GM18519 (cell line): ENCODE data around the gene ARHGEF6.
A peak's percentile ranks its signal among the peaks of the same experiment; 100 is the strongest.

Experiments used
- ATAC-seq: cut with Tn5 transposase; IDR thresholded peaks from one replicate; pipeline ENCODE4 v1.9.1; 2021; ENCODE audit warnings: mild to moderate bottlenecking, moderate library complexity; ENCODE audit not compliant: unreplicated experiment, low FRiP score

ARHGEF6 gene

DNA sequence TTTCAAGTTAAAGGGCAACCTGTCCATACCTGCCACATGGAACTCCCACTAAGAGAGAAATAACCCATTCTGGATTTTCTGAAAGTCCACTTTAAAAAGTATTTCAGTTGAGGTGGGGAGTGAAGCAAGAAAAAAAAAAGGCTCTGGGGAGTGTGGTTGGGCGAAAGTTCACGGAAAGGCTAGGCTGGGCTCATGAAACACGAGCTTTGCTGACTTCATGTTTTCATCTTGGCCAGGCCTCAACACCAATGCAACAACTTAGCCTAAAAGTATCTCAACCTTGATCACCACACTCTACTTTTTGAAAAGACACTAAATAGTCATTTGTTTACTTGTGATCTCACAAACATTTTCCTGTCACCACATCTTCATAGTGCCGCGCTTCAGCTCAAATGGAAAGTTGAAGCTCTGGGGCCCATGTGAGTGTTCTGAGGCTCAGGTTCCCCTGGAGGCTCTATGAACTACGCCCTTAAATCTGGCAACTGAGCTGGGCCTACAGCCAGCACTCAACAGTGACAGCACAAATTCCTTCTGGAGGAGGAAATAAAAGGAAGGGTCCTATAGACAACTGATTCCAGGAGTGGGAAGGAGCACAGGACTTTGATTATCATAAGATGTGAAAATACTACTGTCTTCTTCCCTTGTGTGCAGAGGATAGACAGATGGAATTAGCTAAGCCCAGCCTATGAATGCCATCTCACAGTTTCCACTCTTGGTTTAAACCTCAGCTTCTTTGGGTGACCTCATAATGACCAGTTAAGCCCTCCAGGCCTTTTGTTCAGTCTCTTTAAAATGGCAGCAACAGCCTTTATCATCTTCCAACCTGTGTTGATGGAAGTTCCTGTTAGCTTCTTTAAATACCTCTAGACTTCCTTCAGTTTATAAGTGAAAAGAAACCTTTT, 127.7 kb downstream of the ARHGEF6 start:
- no peak for ATAC-seq

DNA sequence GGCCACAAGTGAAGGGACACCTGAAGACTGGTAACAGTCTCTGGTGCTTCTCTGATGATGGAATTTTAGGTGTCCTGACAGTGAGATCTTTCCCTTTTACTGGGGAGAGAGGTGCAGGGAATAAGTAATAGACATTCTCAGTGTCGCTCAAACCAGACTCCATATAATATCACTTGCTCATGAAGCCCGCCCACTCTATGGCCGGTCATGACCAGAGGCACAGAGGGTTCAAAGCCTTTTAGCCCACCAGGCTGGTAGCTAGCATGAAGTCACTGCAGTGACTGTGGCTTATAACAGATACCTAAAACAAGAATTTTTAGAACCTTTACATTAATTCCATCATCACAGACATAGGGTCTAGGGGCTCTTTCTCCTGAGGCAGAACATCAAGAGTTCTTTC, 129.9 kb downstream of the ARHGEF6 start:
- ATAC-seq, result no peak

DNA sequence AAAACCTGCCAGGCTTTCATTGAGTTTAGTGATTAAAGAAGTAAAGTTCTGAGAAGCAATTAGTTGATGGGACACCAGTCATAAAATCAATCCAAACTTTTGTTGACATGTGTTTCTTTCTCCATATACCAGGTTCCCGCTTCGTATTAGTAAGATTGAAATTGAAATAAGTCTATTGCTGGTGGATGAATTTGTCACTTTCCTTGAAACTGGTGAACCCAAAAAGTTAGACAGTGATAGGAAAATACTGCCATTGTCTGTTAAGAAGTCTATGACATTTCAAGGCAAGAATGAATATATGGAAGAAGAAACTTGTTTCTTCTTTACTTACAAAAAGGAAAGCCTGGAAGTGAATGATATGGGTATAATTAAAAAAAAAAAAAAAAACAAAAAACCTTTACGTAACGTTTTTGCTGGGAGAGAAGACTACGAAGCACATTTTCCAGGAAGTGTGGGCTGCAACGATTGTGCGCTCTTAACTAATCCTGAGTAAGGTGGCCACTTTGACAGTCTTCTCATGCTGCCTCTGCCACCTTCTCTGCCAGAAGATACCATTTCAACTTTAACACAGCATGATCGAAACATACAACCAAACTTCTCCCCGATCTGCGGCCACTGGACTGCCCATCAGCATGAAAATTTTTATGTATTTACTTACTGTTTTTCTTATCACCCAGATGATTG, 132.9 kb downstream of the ARHGEF6 start, which contains the start of gene CD40LG:
CD40LG (plus strand) TSS at position 482 of the 684 bp plus-strand sequence; CDS start at position 573, 91 bp downstream.
- ATAC-seq, result no peak

DNA sequence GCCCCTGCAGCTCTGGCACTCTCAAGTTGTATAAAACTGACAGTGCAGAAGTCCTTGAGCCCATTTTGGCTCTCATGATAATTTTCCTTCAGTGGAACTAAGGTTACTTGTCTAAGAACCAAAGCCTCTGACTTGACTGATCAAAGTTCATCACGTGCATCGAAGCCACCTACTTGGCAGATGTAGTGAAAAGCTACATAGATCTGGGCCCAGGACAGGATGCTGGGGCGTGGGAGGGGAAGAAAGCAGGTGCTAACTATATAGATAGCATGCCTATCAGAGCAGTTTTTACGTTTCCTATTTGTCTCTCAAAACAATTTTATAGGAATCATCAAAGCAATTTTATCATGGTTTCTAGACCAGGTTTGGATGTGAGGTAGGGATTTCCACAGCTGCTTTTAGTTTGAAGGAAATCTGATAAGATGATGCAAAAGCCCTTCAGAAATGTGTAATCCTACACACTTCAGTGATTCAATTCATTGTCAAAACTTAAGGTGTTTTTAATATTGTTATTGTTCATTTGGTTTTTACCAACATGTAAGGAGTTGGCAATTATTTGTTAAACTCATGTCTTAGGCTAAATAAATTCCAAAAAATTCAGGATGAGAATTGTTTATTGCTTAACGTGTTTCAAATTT, 134.0 kb downstream of the ARHGEF6 start:
- no peak for ATAC-seq

DNA sequence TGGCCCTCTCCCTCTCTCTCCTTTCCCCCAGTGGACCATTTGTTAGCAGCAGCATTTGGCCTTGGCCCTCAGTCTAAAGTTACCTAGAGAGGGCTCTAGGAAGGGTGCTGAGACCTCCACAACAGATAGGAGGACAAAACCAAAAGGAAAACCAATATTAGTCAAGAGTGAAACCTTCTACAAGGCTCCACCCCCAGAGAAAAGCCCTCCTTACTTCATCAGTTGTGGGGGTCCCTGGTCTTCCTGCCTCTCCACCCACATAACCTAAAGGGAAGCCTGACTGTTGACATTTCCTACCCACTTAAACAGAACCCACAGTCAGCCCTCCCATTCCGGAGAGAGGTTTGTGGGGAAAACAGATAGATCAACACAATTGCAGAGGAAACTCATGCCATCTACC, 137.5 kb downstream of the ARHGEF6 start:
- no peak for ATAC-seq

DNA sequence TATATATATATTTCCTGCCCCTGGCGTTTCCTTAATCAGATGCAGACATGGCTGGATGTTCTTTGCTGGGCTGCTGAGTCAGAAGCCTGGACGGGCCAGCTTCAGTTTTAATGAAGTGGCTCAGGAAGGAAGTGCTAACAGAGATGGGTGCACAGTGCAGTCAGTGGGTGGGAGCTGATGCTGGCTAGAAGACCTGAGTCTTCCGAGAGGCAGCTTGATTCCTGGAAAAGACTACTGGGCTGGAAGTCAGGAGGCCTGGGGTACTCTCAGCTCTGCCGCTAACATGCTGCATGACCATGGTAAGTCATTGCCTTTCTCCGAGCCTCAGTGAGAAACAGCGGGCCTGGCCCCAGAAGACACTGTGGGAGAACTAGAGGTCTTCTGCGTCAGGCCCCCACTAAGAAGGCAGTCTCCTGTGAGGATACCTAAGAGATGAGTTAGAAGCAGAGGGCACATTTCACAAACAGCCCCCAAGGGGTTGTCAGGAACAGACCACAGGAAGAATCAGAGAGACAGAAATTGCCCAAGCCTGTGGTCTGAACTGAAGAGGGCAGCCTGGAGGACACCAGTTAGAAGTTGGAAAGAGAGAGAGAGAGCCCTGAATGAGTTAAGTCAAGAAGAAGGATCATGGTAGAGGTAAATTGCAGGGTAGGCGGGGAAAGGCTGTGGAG, 141.1 kb downstream of the ARHGEF6 start:
- no peak for ATAC-seq

DNA sequence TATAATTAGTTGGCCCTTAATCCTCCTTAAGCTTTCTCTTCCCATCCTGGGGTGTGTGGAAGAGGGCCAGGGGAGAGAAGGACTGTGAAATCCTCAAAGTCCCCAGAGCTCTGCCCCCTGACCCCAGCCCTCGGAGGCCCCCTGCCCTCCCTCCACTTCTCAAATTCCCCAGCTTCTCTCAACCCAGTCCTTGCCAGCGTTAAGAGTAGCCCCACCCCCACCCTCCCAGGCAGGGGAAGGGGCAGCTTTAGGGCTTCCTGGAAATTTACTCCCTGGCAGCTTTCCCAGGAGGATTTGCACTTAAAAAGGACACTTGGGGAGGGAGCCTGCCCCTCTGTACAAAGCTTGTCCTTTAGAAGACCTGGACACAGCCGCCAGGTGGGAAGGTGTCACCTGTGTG, 144.6 kb downstream of the ARHGEF6 start:
- ATAC-seq, result no peak

DNA sequence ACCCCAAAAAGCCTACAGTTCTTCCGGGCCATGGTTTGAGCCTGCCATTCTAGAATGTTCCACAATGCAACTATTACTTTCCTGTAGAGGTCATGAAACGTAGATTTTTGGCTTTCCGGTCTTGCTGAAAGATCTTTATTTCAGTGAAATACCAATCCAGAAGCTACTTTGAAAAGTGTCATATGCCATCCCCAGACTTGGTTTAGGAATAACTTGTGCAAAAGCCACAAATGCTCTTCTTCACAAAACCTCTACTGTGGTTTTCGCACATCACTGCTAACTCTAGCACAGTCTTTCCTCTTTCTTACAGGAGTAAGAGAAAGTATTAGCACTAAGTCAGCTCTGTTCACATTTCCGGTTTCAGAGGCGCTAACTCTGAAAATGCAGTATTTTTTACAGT, 145.5 kb downstream of the ARHGEF6 start:
- ATAC-seq, result no peak

DNA sequence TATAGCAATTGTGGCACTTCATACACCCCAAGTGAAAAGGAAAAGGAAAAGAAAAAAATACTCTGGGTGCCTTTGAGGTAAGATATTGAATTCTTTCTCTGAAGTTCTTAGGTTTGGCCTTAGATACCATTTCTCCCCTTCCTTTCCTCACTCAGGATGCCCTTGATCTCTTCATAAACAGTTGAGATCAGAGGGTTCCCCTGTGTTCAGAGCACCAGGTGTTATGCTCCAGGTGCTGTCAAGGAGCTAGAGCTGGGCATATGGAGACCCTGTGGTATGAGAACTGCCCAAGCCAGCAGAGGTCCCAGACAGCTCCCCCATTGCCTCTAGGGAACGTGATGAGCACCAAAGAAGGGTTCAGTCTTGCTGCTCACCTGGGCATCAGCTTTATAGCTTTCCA, 149.9 kb downstream of the ARHGEF6 start:
- no peak for ATAC-seq

DNA sequence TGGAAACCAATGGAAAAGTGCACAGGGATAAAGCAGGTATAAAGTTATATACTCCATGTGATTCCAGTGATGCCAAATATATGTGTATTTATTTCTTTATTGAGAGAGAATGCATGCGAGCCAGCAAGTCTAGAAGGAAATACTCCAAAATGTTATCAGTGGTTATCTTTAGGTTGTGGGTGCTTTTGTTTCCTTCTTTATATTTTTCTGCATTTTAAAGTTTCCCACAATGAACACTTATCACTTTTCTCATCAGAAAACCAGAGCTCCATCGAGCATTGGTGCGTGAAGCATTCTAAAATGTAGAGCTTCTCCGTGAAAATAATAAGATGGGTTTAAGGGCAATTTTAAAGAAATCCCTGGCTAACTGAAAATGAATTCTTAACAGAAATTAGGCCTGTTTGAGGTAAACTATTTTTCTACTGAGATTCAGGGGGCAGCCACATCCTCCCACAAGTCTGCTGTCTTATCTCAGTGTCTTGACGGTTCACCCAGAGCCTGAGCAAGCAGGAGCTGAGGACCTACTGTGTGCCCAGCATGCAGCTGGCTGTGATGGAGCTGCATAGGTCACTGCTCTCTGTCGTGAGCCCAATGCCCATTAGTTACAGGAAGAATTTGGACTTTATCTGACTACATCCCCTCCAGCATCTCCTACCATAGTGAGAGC, 151.5 kb downstream of the ARHGEF6 start:
- no peak for ATAC-seq

DNA sequence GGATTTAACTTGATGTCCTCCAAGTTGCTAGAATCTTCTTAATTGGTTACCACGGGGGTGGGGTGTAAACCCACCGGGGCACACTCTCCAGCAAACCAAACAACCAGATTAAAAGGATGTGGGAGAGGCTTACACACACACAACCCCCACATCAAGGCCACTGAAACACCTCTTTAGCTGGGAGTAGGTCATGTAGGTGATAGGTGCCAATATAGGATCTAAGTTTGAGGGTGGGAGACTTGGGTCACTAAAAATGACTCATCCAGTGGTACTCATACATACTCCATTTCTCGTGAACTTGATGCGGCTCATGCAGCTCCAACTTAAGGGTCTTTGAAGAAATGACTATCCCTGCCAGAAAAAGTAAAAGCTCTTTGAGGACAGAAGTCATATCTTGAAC, 153.3 kb downstream of the ARHGEF6 start:
- no peak for ATAC-seq

DNA sequence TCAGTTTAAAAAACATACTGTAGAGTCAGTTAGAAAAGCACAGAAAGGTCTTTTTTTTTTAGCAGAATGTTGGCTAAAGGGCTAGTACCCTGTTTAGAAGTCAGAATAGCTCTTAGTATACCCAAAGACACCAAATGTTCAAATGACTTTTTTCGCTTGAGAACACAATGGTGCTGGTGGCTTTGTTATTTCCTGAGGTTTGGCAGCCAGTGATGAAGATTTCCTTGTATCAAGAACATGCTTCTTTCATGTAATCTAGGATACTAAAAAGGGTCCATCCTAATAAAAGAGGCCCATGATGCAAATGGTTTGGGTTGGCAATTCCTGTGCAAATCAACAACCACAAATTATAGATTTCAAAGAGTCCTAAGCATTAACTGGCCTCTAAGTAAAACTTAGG, 153.8 kb downstream of the ARHGEF6 start:
- no peak for ATAC-seq

DNA sequence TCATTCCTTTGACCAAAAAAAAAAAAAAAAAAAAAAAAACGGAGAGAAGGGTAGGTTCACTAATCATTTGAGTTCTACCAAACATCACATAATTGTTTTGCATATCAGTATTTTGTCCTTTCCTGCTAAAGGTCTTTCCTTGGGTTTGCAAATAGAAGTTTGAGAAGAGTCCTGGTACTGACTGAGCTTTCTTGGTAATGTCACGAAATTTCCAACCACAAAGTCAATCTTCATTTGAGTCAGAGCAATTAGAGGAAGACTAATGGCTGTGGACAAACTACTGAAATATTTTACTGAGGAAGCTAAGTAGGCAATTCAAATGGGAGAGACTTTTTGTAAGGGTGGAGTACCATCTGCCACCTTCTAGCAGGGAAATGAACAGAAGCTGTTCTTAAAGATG, 154.5 kb downstream of the ARHGEF6 start:
- no peak for ATAC-seq

DNA sequence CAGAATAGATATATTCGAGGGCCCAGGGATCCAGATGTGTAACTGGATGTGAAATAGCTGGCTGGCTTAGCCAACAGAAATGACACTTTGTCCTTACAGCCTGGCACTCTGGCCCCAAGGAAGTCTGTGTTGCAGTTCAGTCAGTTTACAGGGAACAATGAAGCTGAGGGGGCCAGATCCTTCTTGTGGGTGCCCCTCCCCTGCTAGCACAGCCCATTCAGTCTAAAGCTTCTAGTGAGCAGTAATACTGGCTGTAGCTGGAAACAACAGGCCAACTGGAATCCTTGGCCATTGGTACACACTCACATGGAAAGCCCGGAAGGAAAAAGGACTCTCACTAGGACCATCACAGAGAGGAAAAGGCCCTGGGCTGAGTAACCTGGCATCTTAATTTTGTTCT, 155.5 kb downstream of the ARHGEF6 start:
- ATAC-seq, result no peak

DNA sequence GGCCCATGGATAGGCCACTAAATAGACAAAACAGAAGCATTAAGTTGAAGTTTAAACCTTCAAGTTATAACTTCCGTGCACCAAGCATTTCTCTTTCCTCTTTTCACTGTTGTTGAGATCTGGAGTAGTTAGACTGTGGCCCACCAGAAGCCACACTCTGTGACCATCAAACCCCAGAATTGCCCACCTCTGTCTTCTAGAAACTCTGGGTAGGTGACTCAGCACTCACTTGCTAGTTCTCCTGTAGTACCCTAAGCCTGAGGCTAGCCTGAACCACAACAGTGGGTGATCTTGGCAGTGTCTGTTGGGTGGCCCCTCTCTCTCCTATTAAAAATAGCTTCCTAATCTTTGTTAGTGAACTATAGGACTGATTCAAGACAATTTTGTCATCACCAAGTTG, 157.3 kb downstream of the ARHGEF6 start:
- ATAC-seq, result no peak

DNA sequence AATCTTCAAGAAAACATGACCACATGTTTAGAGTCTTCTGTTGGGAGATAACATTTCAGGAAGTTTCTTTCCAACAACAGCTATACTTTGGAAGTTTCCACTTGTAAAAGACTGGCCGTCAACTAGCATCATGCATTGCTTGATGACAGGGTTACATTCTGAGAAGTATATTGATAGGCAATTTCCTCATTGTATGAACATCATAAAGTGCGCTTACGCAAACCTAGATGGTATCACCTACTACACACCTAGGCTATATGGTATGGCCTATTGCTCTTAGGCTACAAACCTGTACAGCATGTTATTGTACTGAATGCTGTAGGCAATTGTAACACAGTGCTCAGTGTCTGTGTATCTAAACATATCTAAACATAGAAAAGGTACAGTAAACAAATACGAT, 158.2 kb downstream of the ARHGEF6 start:
- ATAC-seq, result no peak

DNA sequence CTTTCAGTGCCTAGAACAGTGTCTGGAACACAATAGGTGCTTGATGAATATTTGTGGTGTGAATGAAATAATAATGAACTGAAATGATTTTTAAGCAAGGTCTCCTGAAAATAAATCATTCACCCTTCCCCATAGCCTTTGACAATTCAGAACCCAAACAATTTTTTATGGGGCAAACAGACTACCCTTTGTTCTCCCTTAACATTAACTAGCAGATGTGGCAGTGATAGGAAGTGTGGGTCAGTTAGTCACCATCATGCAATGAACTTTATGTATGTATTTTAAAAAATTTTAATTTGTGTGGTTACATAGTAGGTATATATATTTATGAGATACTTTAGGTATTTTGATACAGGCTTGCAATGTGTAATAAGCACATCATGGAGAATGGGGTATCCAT, 160.0 kb downstream of the ARHGEF6 start:
- ATAC-seq, result no peak

DNA sequence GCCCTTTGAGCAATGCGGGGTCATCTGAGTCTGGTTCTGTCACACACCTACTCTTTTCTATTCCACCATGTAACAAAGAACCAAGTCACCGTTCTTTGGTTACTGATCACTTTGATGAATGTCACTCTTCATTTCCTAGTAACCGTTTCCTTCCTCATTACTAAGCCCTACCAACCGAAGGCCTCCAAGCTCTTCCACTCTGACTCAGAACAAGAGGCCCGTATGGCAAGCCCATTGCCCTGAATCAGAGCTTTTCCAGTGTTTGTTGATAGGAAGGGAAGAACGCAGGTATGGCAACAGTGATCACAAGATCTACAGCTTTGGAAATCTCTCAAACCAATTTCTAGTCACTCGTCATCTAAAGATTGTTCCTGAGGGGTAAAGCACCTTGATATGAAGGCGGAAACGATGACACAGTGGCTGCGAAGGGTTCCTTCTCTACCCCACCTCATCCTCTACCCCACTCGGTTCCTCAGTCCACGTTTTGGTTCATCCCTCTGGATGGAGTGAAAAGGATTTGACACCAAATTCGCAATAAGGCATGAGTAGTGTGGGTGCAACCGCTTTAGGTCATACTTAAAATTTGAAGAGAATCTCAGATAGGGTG, 160.7 kb downstream of the ARHGEF6 start:
- no peak for ATAC-seq

DNA sequence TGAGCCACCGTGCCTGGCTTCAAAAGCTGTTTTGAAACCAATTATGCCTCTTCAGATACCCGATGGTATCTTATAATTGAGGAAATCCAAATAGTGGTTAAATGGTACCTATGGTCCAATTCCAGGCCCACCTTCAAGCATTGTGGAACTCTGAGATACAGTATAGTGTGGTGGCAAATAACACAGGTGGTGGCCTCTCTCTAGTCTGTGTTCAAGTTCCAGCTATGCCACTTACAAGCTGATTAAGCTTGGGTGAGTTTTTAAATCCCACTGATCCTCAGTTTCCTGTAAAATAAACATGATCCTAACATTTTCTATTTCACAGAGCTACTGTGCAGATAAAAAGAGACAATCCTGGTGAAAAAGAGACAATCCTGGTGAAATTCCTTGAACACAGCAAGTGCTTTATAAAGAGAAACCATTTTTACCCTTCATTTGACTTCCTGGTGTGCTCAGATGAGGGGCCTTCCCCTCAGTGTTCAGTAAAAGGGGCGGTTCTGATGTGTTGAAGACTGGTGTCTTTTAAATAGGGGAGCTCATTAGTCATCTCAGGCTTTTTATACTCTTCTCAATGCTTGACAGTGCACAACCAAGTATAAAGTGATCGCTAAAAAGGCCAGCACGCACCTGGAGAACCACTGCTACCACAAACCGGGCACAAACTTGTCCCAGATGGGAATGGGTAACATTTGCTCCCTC, 163.6 kb downstream of the ARHGEF6 start:
- ATAC-seq, result peak; percentile 93
